Adrenal gland (tissue), 5 donors: Measurements from ENCODE around the gene TSPAN7.

Experiments used
- CTCF ChIP-seq, 6 experiments: fragments of 450-650 bp in 4 of 6; fragments of 200-600 bp in 2 of 6; sonication (generic) in 1 of 6; IDR thresholded peaks; 1 replicate in 5 of 6; 2 replicates in 1 of 6; pipeline versions ENCODE4 v1.5.1 to v1.8.0; 2016 to 2021; ENCODE audit warnings: antibody characterized with exemption in 6 of 6, mild to moderate bottlenecking in 2 of 6, moderate library complexity in 1 of 6
- POLR2A ChIP-seq, 2 donors: fragments of 450-650 bp; IDR thresholded peaks; one replicate each; pipeline ENCODE4 v1.6.1; 2017; ENCODE audit warnings: antibody characterized with exemption in 2 of 2, mild to moderate bottlenecking in 2 of 2, moderate library complexity in 1 of 2
- donor health status: DM: no; HTN: no; CAD: no.

GRCh38 chrX:38513112-38513742 lies 48.1 kb upstream of the TSPAN7 start:
- TF ChIP-seq CTCF (IDR thresholded peaks at IDR 0.05) (no peak), POLR2A (IDR thresholded peaks at IDR 0.05) (no peak)
